ENCODE results near the gene PEX14. TPM values are rescaled to one million over a fixed set of nuclear protein-coding genes. Genes with fewer than 3 reads are reported as not detected.

Gene PEX14
- polyA plus RNA-seq, 1 donor (not counting 4 experiments of a cell fraction or from before 2014, with no cell fraction given), result 8.4 TPM

DNA sequence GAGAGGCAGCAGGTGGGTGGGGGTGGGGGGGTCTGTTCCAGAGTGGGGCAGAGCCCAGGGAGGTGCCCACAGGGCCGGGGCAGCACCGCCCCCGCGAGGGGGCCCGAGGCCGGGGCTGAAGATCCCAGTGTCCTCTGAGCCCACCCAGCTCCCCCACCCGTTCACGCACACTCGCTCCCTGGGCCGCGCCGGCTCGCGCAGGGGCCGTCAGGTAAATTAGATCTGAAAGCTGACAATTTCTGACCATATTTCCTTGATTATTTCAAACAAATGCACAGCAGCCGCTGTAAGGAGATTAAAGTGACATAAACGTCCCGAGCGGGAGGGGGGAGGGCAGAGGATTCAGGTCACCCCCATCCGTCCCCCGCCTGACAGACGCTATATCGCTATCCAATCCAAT is 203.7 kb downstream of the PEX14 start:
- Histone ChIP-seq H3K4me3 (ENCODE audit: control insufficient read depth in 2 of 3, extremely low read depth in 1 of 3, insufficient read depth in 2 of 3, low read depth in 1 of 3, low read length in 3 of 3) (no peak overlapping the region), H3K27ac (ENCODE audit: control insufficient read depth, insufficient read depth, low read length) (no peak overlapping the region), H3K79me2 (ENCODE audit: control insufficient read depth, insufficient read depth, low read length) (no peaks in the 10 kb centered on the region), H3K9me3 (ENCODE audit: control insufficient read depth, low read depth, low read length) (no peaks in the 10 kb centered on the region), H3K4me2 (ENCODE audit: control insufficient read depth, extremely low read depth, insufficient read depth, low read depth, low read length) (no peak overlapping the region), H3K27me3 (ENCODE audit: control insufficient read depth, extremely low read depth, insufficient read depth, low read length) (no peaks in the 10 kb centered on the region), H2AFZ (ENCODE audit: control insufficient read depth, low read length) (no peak overlapping the region), H4K20me1 (ENCODE audit: control insufficient read depth, extremely low read depth, insufficient read depth, low read length) (peaks cover 3% of the 10 kb centered on the region), H3K9me1 (ENCODE audit: control insufficient read depth, extremely low read depth, insufficient read depth, low read length) (no peaks in the 10 kb centered on the region), H3K36me3 (ENCODE audit: control insufficient read depth in 2 of 2, extremely low read depth in 1 of 2, insufficient read depth in 2 of 2, low read length in 2 of 2) (peaks cover 0 to 3% of the 10 kb centered on the region in 2 experiments), H3K9ac (ENCODE audit: control insufficient read depth, extremely low read depth, insufficient read depth, low read length) (no peak overlapping the region), H3K4me1 (ENCODE audit: control insufficient read depth, extremely low read depth, insufficient read depth, low read length) (peaks cover 4% of the 10 kb centered on the region)
- dilution Hi-C loops (cut with MboI; ENCODE audit: extremely low pct_ligation_motif_present, low sequenced_read_pairs), result no loop called here
- TF ChIP-seq, protein P1, sequence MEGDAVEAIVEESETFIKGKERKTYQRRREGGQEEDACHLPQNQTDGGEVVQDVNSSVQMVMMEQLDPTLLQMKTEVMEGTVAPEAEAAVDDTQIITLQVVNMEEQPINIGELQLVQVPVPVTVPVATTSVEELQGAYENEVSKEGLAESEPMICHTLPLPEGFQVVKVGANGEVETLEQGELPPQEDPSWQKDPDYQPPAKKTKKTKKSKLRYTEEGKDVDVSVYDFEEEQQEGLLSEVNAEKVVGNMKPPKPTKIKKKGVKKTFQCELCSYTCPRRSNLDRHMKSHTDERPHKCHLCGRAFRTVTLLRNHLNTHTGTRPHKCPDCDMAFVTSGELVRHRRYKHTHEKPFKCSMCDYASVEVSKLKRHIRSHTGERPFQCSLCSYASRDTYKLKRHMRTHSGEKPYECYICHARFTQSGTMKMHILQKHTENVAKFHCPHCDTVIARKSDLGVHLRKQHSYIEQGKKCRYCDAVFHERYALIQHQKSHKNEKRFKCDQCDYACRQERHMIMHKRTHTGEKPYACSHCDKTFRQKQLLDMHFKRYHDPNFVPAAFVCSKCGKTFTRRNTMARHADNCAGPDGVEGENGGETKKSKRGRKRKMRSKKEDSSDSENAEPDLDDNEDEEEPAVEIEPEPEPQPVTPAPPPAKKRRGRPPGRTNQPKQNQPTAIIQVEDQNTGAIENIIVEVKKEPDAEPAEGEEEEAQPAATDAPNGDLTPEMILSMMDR (optimal IDR thresholded peaks at IDR 0.05 in 1 of 3, IDR thresholded peaks at IDR 0.05 in 1 of 3, conservative IDR thresholded peaks at IDR 0.05 in 1 of 3; ENCODE audit: extremely low read depth in 1 of 3, insufficient read depth in 2 of 3, low read length in 3 of 3), result no peak
- no peak for TF ChIP-seq EZH2 (IDR thresholded peaks at IDR 0.05; ENCODE audit: low read length)
- no peak for FAIRE-seq
- DNase-seq (ENCODE audit: low read depth, low spot score), result no peak

DNA sequence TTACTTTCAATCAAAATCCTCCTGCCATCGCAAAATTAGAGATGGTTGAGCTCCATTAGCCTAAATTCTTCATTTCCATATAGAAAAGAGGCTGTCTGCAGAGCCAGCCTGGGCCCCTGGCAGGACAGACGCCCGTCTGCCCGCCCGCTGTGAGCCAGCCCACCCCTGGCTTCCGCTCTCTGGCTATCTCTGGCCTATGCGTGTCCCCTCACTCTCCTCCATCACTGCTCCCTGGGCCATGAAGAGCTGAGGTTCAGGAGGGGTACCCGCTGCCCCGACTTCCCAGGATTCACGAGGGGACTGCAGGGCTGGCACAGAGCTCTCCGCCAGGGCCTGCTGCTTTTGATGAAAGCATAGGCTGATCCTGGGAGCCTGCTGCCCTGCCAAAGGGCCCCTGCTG is 204.1 kb downstream of the PEX14 start:
- Histone ChIP-seq H3K4me2 (ENCODE audit: control insufficient read depth, extremely low read depth, insufficient read depth, low read depth, low read length) (no peak overlapping the region), H3K79me2 (ENCODE audit: control insufficient read depth, insufficient read depth, low read length) (no peaks in the 10 kb centered on the region), H3K27me3 (ENCODE audit: control insufficient read depth, extremely low read depth, insufficient read depth, low read length) (no peaks in the 10 kb centered on the region), H3K36me3 (ENCODE audit: control insufficient read depth in 2 of 2, extremely low read depth in 1 of 2, insufficient read depth in 2 of 2, low read length in 2 of 2) (peaks cover 0 to 4% of the 10 kb centered on the region in 2 experiments), H2AFZ (ENCODE audit: control insufficient read depth, low read length) (no peak overlapping the region), H3K9me1 (ENCODE audit: control insufficient read depth, extremely low read depth, insufficient read depth, low read length) (no peaks in the 10 kb centered on the region), H3K27ac (ENCODE audit: control insufficient read depth, insufficient read depth, low read length) (no peak overlapping the region), H4K20me1 (ENCODE audit: control insufficient read depth, extremely low read depth, insufficient read depth, low read length) (peaks cover 3% of the 10 kb centered on the region), H3K9me3 (ENCODE audit: control insufficient read depth, low read depth, low read length) (no peaks in the 10 kb centered on the region), H3K9ac (ENCODE audit: control insufficient read depth, extremely low read depth, insufficient read depth, low read length) (no peak overlapping the region), H3K4me3 (ENCODE audit: control insufficient read depth in 2 of 3, extremely low read depth in 1 of 3, insufficient read depth in 2 of 3, low read depth in 1 of 3, low read length in 3 of 3) (no peak overlapping the region), H3K4me1 (ENCODE audit: control insufficient read depth, extremely low read depth, insufficient read depth, low read length) (peaks cover 4% of the 10 kb centered on the region)
- no peak for DNase-seq (ENCODE audit: low read depth, low spot score)
- dilution Hi-C loops (cut with MboI; ENCODE audit: extremely low pct_ligation_motif_present, low sequenced_read_pairs), result no loop called here
- TF ChIP-seq, protein P1 (optimal IDR thresholded peaks at IDR 0.05 in 1 of 3, IDR thresholded peaks at IDR 0.05 in 1 of 3, conservative IDR thresholded peaks at IDR 0.05 in 1 of 3; ENCODE audit: extremely low read depth in 1 of 3, insufficient read depth in 2 of 3, low read length in 3 of 3), result no peak
- TF ChIP-seq EZH2 (IDR thresholded peaks at IDR 0.05; ENCODE audit: low read length), result no peak
- FAIRE-seq, result no peak

Measured in keratinocyte (primary cell).